ENCODE data around the gene C1QTNF6. TPM values are rescaled to one million over a fixed set of nuclear protein-coding genes. Genes with fewer than 3 reads are reported as not detected.

Gene C1QTNF6
- total and polyA plus RNA-seq, 10 of the 15 experiments (the other 5 are each of a cell fraction or from before 2014, with no cell fraction given): 0.16 to 4.1 (median 1.3) TPM

- intact Hi-C loops (cut with micrococcal nuclease; ENCODE audit: unreplicated experiment) (no loop called here), in situ Hi-C loops (cut with MboI) (no loop called here)
- Histone ChIP-seq H3K4me2 (ENCODE audit: control insufficient read depth, insufficient read depth) (peak overlapping the region; percentile 79), H3K36me3 (ENCODE audit: control insufficient read depth in 2 of 2, insufficient read depth in 2 of 2, low read length in 1 of 2) (peaks cover 42 to 52% of the 10 kb centered on the region in 2 experiments), H4K20me1 (ENCODE audit: control insufficient read depth, insufficient read depth) (peaks cover 8% of the 10 kb centered on the region; the same call in 1 of the 2 replicates), H3K9me3 (replicated peaks; ENCODE audit: control insufficient read depth, insufficient read depth, low read length) (no peaks in the 10 kb centered on the region), H3K9ac (ENCODE audit: control insufficient read depth, insufficient read depth, low read length) (peak overlapping the region; percentile 11), H3K79me2 (ENCODE audit: control insufficient read depth, insufficient read depth, low read length) (peaks cover 59% of the 10 kb centered on the region), H2AFZ (ENCODE audit: control insufficient read depth, low read depth, low read length) (no peak overlapping the region), H3K4me3 (no peak overlapping the region), H3K4me1 (ENCODE audit: control insufficient read depth, insufficient read depth, low read length) (peaks cover 89% of the 10 kb centered on the region), H3K27me3 (replicated peaks in 1 of 2; ENCODE audit: control insufficient read depth in 2 of 2, insufficient read depth in 2 of 2, low read length in 1 of 2) (no peaks in the 10 kb centered on the region), H3K27ac (ENCODE audit: control insufficient read depth, insufficient read depth) (peak overlapping the region; percentile 100)
- FAIRE-seq (no peak), ATAC-seq (no peak), DNase-seq (ENCODE audit: low read depth, low spot score) (no peak)
- ChIA-PET SMC1A (ENCODE audit: uncharacterized antibody, unreplicated experiment) (interaction anchor here (0.8 to 6.5 kb wide), 4 partner anchors 10 to 28 kb away, joined by 3 to 109 read pairs (median 46); partner anchors contain the start of gene RAC2), RAD21 (ENCODE audit: unreplicated experiment) (interaction anchor here (1.1 to 4.6 kb wide), 4 partner anchors 10 to 27 kb away, joined by 3 to 99 read pairs (median 18); partner anchors contain the start of gene RAC2), POLR2A (interaction anchor here (2.2 to 5.8 kb wide), 4 partner anchors 10 to 28 kb away, joined by 6 to 140 read pairs (median 22); partner anchors contain the start of gene RAC2), CTCF (interaction anchor here (0.7 to 5.3 kb wide), 5 partner anchors 12 to 33 kb away, joined by 3 to 84 read pairs (median 21); partner anchors contain the start of gene RAC2)
- 50% methylated on average over 15 of the region's 15 CpGs for WGBS (ENCODE audit: insufficient coverage, insufficient replicate concordance, low lambda C conversion rate, missing lambda C conversion rate)
- TF ChIP-seq CEBPB (IDR thresholded peaks at IDR 0.05; ENCODE audit: borderline replicate concordance in 1 of 2, low read depth in 2 of 2, low read length in 2 of 2): no peak
- TF ChIP-seq RUNX3 (IDR thresholded peaks at IDR 0.05; ENCODE audit: low read length): no peak
- TF ChIP-seq NFXL1 (IDR thresholded peaks at IDR 0.05; ENCODE audit: borderline replicate concordance): no peak
- peak; percentile 41; the same call in 1 of the 2 replicates for TF ChIP-seq HDGF (IDR thresholded peaks at IDR 0.05)
- BruUV-seq (replicated peaks): no TSS peak
Measured at GRCh38 chr22:37232140-37232998, 44.3 kb upstream of the C1QTNF6 start.

Measured in GM12878 (cell line).